Raji (cell line): ENCODE data around the gene RAI14.

Experiments
- POLR2A ChIP-seq: IDR thresholded peaks from 2 replicates; pipeline ENCODE4 v1.6.1; 2011; ENCODE audit warnings: low read depth, low read length, control low read depth; ENCODE audit not compliant: insufficient read depth

The RAI14 gene

DNA sequence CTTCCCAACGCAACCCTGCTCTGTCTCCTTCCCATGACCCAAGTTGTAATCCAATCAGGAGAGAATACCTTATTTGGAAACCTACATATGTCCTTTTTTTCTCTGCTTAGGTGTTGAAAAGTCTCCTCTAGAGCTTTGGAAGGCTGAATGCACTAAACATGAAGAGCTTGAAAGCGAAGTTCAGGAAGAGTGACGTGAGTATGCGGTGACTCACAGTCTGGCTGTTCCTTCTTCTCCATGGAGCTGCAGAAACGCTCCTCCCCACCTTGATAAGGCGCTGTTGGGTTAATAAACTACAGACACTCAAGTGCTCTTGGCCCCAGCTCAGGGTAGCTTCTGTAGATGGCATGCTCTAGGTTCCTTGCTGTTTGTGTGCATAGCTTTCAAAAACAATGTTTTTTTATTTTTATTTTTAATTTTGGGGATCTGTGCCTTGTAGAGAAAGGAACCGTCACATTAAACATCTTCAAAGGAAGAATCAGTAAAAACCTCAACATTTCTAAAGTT lies 30.7 kb downstream of the RAI14 start:
- TF ChIP-seq POLR2A: no peak

DNA sequence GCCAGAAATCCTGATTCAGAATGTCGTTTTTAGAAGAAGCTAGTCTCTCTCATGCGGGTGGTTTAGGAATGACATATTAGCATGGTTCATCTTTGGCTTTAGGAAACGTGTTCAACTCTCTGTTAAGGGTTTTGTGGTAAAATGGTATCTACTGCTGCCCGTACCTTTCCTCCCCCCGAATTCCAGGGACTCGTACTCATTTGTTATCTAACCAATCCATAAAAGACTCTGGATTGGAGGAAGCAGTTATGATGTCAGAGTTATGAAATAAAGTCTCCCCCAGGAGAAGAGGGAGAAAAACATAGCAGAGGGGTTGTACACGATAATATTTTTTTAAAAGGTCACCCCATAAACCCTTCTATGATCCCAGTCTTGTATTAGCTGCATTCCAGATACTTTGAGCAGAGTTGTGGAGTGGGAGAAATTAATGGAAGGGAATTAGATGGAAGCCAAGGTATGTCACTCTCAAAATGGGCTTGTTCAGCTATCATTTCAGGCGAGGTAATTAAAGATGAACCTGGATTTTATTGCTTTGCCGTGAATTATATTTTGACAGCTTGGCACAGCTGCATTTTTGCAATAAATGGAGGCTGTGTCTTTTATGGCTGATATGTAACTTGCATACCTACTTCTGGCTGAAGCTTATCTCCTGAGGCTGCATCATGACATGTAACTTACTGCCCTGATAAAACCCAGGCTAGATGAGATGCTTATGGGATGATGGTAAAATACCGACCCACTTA lies 31.3 kb downstream of the RAI14 start:
- no peak for TF ChIP-seq POLR2A

GRCh38 chr5:34688015-34688810 lies 32.1 kb downstream of the RAI14 start:
- no peak for TF ChIP-seq POLR2A

DNA sequence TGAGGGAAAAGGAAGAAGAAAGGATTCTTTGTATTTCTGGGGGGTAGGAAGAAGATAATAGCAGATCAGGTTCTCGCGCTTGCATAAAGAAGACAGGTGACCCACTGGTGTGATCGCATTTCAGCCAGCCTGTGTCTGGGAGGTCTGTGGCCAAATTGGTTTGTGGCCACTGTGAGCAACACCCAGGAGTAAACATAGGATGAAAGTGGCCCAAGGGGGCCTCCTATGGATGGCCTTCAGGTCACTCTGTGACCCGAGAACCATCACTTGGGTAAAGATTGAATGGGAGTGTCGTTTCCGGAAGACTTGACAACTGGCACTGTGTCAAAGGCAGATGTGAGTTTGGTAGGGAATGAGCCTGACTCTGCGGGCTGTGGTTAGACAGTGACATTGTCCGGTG lies 34.2 kb downstream of the RAI14 start:
- no peak for TF ChIP-seq POLR2A

DNA sequence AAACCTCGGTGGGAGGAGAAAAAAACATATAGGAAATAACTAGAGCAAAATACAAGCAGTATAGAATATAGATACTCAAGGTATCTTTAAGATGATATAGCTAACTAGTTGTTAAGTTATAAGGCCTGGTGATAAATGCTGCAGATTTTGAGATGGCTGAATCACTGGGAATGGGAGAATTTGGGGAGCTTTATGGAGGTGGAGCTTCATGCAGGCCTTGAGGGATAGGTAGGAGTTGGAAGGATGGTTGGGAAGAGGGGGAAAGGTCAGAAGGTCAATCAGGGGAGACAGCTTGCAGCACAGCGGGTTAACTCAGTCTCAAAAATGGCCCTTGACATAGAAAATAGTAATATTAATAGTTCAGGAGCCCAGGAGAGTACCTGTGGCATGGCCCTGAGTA lies 34.8 kb downstream of the RAI14 start:
- no peak for TF ChIP-seq POLR2A

GRCh38 chr5:34691326-34691725 lies 35.2 kb downstream of the RAI14 start:
- TF ChIP-seq POLR2A: no peak

DNA sequence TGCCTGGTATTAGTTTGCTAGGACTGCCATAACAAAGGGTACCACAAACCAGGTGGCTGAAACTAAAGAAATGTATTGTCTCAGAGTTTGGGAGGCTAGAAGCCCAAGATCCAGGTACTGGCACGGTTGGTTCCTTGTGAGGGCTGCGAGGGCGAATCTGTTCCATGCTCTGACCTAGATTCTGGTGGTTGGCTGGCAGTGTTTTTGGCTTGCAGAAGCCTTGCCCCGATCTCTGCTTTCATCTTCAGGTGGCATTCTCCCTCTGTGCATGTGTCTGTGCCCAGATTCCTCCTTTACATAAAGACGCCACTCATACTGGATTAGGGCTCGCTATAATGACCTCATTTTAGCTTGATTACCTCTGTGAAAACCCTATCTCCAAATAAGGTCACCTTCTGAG lies 36.7 kb downstream of the RAI14 start:
- no peak for TF ChIP-seq POLR2A

- no peak for TF ChIP-seq POLR2A
These were observed 37.9 kb downstream of the RAI14 start for GRCh38 chr5:34694012-34694411.

DNA sequence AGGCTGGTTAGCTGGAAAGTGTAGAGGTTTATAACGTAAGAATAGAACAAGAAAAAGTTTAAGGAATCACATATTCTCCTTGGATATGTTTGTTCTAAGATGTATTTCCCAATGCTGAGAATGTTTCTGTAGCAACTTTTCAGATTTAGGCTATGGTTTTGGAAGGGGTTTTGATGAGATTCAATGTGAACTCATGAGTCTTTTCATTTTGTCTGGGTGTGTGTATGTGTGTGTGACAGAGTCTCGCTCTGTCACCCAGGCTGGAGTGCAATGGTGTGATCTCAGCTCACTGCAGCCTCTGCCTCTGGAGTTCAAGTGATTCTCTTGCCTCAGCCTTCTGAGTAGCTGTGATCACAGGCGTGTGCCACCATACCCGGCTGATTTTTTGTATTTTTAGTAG lies 38.6 kb downstream of the RAI14 start:
- TF ChIP-seq POLR2A: no peak

DNA sequence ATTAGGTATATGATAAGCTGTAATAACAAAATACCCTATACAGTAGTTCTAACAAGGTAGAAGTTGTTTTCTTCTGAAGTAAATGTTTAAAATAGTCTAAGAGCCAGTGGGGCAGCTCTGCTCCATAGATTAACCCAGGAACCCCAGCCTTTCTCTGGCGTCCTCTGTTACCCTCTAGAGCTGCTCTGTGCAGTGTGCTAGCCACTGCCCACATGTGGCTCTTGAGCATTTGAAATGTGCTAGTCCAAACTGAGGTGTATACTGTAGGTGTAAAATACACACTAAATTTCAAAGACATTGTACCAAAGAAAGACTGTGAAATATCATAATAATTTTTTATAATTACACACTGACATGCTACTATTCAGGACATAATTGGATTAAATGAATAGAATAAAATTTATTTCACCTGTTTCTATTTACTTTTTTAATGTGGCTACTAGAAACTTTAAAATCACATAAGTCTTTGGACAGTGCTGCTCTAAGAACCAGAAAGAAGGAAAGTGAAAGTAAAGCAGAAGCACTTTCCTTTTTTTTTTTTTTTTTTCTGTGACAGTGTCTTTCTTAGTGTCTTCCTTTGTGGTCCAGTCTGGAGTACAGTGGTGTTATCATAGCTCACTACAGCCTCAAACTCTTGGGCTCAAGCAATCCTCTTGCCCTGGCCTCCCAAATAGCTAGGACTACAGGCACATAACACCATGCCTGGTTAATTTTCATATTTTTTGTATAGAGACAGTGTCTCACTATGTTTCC lies 39.3 kb downstream of the RAI14 start:
- TF ChIP-seq POLR2A: no peak

GRCh38 chr5:34697308-34698108 lies 41.4 kb downstream of the RAI14 start:
- TF ChIP-seq POLR2A: no peak

GRCh38 chr5:34698109-34698419 lies 41.9 kb downstream of the RAI14 start:
- no peak for TF ChIP-seq POLR2A

DNA sequence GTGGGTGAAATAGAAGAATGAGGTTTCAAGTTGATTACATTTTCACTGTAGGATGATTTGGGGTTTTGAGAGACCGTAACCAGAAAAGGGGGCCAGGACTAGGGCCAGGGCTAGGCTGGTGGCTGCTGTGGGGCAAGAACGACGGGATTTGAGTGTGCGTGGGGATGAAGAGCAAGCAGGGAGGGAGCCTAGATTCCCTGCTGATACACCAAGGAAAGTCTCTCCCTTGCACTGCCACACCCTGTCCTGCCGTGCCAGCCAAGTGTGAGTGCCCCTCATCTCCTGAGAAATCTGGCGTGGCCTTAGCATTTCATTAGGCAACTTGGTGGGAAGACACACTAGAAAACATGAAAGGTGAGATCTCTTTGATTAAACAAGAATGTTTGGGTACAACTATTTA lies 42.6 kb downstream of the RAI14 start:
- no peak for TF ChIP-seq POLR2A

GRCh38 chr5:34699155-34700077 lies 43.3 kb downstream of the RAI14 start:
- TF ChIP-seq POLR2A: no peak
